H9 (cell line): ENCODE results near the gene ACSBG1. TPM values are rescaled to one million over a fixed set of nuclear protein-coding genes. Genes with fewer than 3 reads are reported as not detected.

ENCODE experiments used
- DNase-seq: peaks from one replicate; pipeline ENCODE4 v3.0.0-alpha.2; 2017
- H2AFZ ChIP-seq: one replicate; pipeline ENCODE4 v1.6.1; 2013; ENCODE audit warnings: mild to moderate bottlenecking, low read length, control low read depth, moderate library complexity
- H2AK5ac ChIP-seq: 2 replicates; pipeline ENCODE4 v1.6.1; 2013; ENCODE audit warnings: low read length, control low read depth, mixed read lengths; ENCODE audit not compliant: insufficient read length
- H2BK120ac ChIP-seq: one replicate; pipeline ENCODE4 v1.6.1; 2013; ENCODE audit warnings: low read depth, mild to moderate bottlenecking, low read length, control low read depth, inconsistent platforms; ENCODE audit not compliant: poor library complexity, severe bottlenecking
- H2BK12ac ChIP-seq: 2 replicates; pipeline ENCODE4 v1.6.1; 2013; ENCODE audit warnings: low read length, control low read depth, mixed read lengths, low read depth; ENCODE audit not compliant: insufficient read length
- H2BK15ac ChIP-seq: 2 replicates; pipeline ENCODE4 v1.6.1; 2013; ENCODE audit warnings: low read depth, low read length, control low read depth
- H2BK20ac ChIP-seq: one replicate; pipeline ENCODE4 v1.6.1; 2013; ENCODE audit warnings: low read depth, mild to moderate bottlenecking, low read length, control low read depth, inconsistent platforms; ENCODE audit not compliant: poor library complexity, severe bottlenecking
- H2BK5ac ChIP-seq: 2 replicates; pipeline ENCODE4 v1.6.1; 2013; ENCODE audit warnings: low read length, control low read depth, mixed read lengths; ENCODE audit not compliant: insufficient read length
- H3K14ac ChIP-seq: 2 replicates; pipeline ENCODE4 v1.6.1; 2013; ENCODE audit warnings: low read length, control low read depth; ENCODE audit not compliant: insufficient read depth
- H3K18ac ChIP-seq: 2 replicates; pipeline ENCODE4 v1.6.1; 2013; ENCODE audit warnings: low read depth, mild to moderate bottlenecking, mixed read lengths, low read length, control low read depth; ENCODE audit not compliant: insufficient read length
- H3K23ac ChIP-seq: 2 replicates; pipeline ENCODE4 v1.6.1; 2013; ENCODE audit warnings: low read length, control low read depth, mixed read lengths, low read depth; ENCODE audit not compliant: insufficient read length
- H3K23me2 ChIP-seq: 2 replicates; pipeline ENCODE4 v1.6.1; 2013; ENCODE audit warnings: low read depth, mild to moderate bottlenecking, mixed read lengths, low read length, control low read depth; ENCODE audit not compliant: insufficient read length, poor library complexity, severe bottlenecking
- H3K27ac ChIP-seq: 2 replicates; pipeline ENCODE4 v1.5.1; 2013; ENCODE audit warnings: low read length, control low read depth, mixed read lengths, low read depth; ENCODE audit not compliant: insufficient read length
- H3K27me3 ChIP-seq: 2 replicates; pipeline ENCODE4 v1.6.1; 2013; ENCODE audit warnings: low read length, control low read depth, inconsistent platforms; ENCODE audit not compliant: insufficient read depth
- H3K4ac ChIP-seq: 2 replicates; pipeline ENCODE4 v1.6.1; 2013; ENCODE audit warnings: low read depth, mild to moderate bottlenecking, control low read depth, inconsistent platforms, low read length, moderate library complexity
- H3K4me1 ChIP-seq: 2 replicates; pipeline ENCODE4 v1.6.1; 2013; ENCODE audit warnings: low read length, control low read depth, inconsistent platforms; ENCODE audit not compliant: insufficient read depth
- H3K4me2 ChIP-seq: 2 replicates; pipeline ENCODE4 v1.6.1; 2013; ENCODE audit warnings: low read length, control low read depth, mixed read lengths; ENCODE audit not compliant: insufficient read length, insufficient read depth
- H3K56ac ChIP-seq: 2 replicates; pipeline ENCODE4 v1.6.1; 2013; ENCODE audit warnings: low read depth, mild to moderate bottlenecking, mixed read lengths, low read length, control low read depth; ENCODE audit not compliant: insufficient read length
- H3K79me1 ChIP-seq: 2 replicates; pipeline ENCODE4 v1.6.1; 2013; ENCODE audit warnings: low read depth, mild to moderate bottlenecking, moderate library complexity, low read length, control low read depth, inconsistent platforms; ENCODE audit not compliant: insufficient read depth, poor library complexity, severe bottlenecking
- H3K79me2 ChIP-seq: 2 replicates; pipeline ENCODE4 v1.6.1; 2013; ENCODE audit warnings: low read length, control low read depth, inconsistent platforms; ENCODE audit not compliant: insufficient read depth
- H3K9ac ChIP-seq: 2 replicates; pipeline ENCODE4 v1.6.1; 2013; ENCODE audit warnings: low read length, control low read depth, mixed read lengths; ENCODE audit not compliant: insufficient read length; ENCODE audit errors: extremely low read depth
- H3K9me3 ChIP-seq: one replicate; pipeline ENCODE4 v1.6.1; 2013; ENCODE audit warnings: low read depth, low read length, inconsistent platforms; ENCODE audit not compliant: control insufficient read depth
- H3T11ph ChIP-seq: one replicate; pipeline ENCODE4 v1.6.1; 2013; ENCODE audit warnings: mild to moderate bottlenecking, low read length, control low read depth, inconsistent platforms
- H4K20me1 ChIP-seq: one replicate; pipeline ENCODE4 v1.6.1; 2013; ENCODE audit not compliant: control insufficient read depth, insufficient read length, insufficient read depth
- H4K5ac ChIP-seq: 2 replicates; pipeline ENCODE4 v1.6.1; 2013; ENCODE audit warnings: low read depth, mild to moderate bottlenecking, mixed read lengths, low read length, control low read depth; ENCODE audit not compliant: insufficient read length
- H4K8ac ChIP-seq: replicated peaks from 2 replicates; pipeline ENCODE4 v1.6.1; 2013; ENCODE audit warnings: low read length, control low read depth, mixed read lengths, low read depth; ENCODE audit not compliant: insufficient read length
- H4K91ac ChIP-seq: 2 replicates; pipeline ENCODE4 v1.6.1; 2013; ENCODE audit warnings: low read depth, mild to moderate bottlenecking, moderate library complexity, mixed read lengths, low read length, control low read depth; ENCODE audit not compliant: insufficient read length
- H3K27ac Mint-ChIP-seq, 3 experiments: 2 replicates in 2 of 3; 3 replicates in 1 of 3; pipeline ENCODE4 v1.8.0; 2020 to 2021; ENCODE audit warnings: mixed read lengths in 3 of 3, mild to moderate bottlenecking in 1 of 3, moderate library complexity in 1 of 3
- H3K27me3 Mint-ChIP-seq: 2 replicates; pipeline ENCODE4 v1.8.0; 2021; ENCODE audit warnings: low read depth, mild to moderate bottlenecking, moderate library complexity, mixed read lengths
- H3K36me3 Mint-ChIP-seq, 3 experiments: 2 replicates in 2 of 3; 3 replicates in 1 of 3; pipeline ENCODE4 v1.8.0; 2020 to 2021; ENCODE audit warnings: low read depth in 3 of 3, mixed read lengths in 3 of 3; ENCODE audit not compliant: insufficient read depth in 1 of 3
- H3K4me1 Mint-ChIP-seq, 2 experiments: 2 replicates each; pipeline ENCODE4 v1.8.0; 2020; ENCODE audit warnings: mixed read lengths in 2 of 2
- H3K4me3 Mint-ChIP-seq, 2 experiments: 2 replicates in 1 of 2; 3 replicates in 1 of 2; pipeline ENCODE4 v1.8.0; 2020 to 2021; ENCODE audit warnings: mild to moderate bottlenecking in 2 of 2, mixed read lengths in 2 of 2, moderate library complexity in 1 of 2
- H3K9me3 Mint-ChIP-seq, 2 experiments: 2 replicates in 1 of 2; 3 replicates in 1 of 2; pipeline ENCODE4 v1.8.0; 2020; ENCODE audit warnings: mild to moderate bottlenecking in 2 of 2, mixed read lengths in 2 of 2, moderate library complexity in 1 of 2
- WGBS: extraction: QIAGEN DNeasy Blood & Tissue Kit; methylation state at CpG from one replicate; pipeline ENCODE4 v1.1.7; 2013; ENCODE audit warnings: missing lambda C conversion rate, low lambda C conversion rate, mixed read lengths; ENCODE audit not compliant: insufficient read length; ENCODE audit errors: extremely low coverage; 5-methylcytosine and 5-hydroxymethylcytosine counted together
- total RNA-seq: library from RNA; stranded (reverse); gene quantifications from 2 replicates; pipeline ENCODE4 v1.2.1, GENCODE V29; 2021
- TF ChIP-seq, protein P1 (sequence below): fragments of 200-600 bp; sonication (generic); conservative IDR thresholded peaks from 3 replicates; pipeline ENCODE4 v1.8.0; 2021; ENCODE audit warnings: antibody characterized with exemption, mild to moderate bottlenecking

The ACSBG1 gene
- total RNA-seq, 1 experiment from 2014 or later = 2.2 TPM

DNA sequence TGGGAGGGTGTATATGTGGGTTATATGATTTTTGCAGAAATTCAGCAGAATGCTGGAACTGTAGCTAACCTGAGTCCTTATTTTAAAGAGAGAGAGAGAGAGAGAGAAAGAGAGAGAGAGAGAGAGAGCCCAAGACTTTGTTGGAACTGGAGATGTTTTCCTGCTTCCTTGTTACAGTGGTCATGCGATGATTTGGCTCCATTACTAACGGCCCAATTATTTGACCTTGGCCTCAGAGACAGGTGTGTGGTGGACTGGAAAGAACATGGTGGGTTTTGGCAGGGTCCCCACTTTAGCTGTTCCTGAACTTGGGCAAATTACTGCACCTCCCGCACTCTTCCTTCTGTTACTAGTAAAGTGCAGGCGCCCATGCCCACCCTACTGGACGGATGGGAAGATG, 14.8 kb upstream of the ACSBG1 start:
- no peaks in the 10 kb centered on the region for H3K79me1 ChIP-seq
- H3K9me3 ChIP-seq = no peaks in the 10 kb centered on the region
- H3K36me3 Mint-ChIP-seq = peaks cover 0 to 3% (median 0%) of the 10 kb centered on the region in 3 experiments; a peak in 3 of 7 replicates
- H2AFZ ChIP-seq = no peak overlapping the region
- no peak overlapping the region for H4K5ac ChIP-seq
- no peak overlapping the region for H2BK120ac ChIP-seq
- H3K4me1 ChIP-seq = no peaks in the 10 kb centered on the region
- no peaks in the 10 kb centered on the region for H3K27me3 ChIP-seq
- no peak overlapping the region for H4K91ac ChIP-seq
- H3K23me2 ChIP-seq = no peaks in the 10 kb centered on the region
- peaks cover 8% of the 10 kb centered on the region for H3K27me3 Mint-ChIP-seq
- no peak overlapping the region for H3K27ac ChIP-seq
- H4K20me1 ChIP-seq = no peaks in the 10 kb centered on the region
- H4K8ac ChIP-seq = no peak overlapping the region
- no peak overlapping the region for H2BK5ac ChIP-seq
- H3T11ph ChIP-seq = no peak overlapping the region
- H3K9me3 Mint-ChIP-seq = peaks cover 0 to 6% of the 10 kb centered on the region in 2 experiments; a peak in 1 of 5 replicates
- no peak overlapping the region for H3K4me3 Mint-ChIP-seq
- H3K4me2 ChIP-seq = no peak overlapping the region
- H2BK12ac ChIP-seq = no peak overlapping the region
- H3K56ac ChIP-seq = no peak overlapping the region
- H2BK15ac ChIP-seq = no peak overlapping the region
- H3K4me1 Mint-ChIP-seq = 0 out of 4 replicates have a peak, but pooled peaks cover 0 to 2% of the 10 kb centered on the region in 2 experiments
- no peaks in the 10 kb centered on the region for H3K79me2 ChIP-seq
- WGBS = no CpG with 5 or more reads among the region's 5 CpGs
- H3K27ac Mint-ChIP-seq = no peak overlapping the region
- TF ChIP-seq, protein P1, sequence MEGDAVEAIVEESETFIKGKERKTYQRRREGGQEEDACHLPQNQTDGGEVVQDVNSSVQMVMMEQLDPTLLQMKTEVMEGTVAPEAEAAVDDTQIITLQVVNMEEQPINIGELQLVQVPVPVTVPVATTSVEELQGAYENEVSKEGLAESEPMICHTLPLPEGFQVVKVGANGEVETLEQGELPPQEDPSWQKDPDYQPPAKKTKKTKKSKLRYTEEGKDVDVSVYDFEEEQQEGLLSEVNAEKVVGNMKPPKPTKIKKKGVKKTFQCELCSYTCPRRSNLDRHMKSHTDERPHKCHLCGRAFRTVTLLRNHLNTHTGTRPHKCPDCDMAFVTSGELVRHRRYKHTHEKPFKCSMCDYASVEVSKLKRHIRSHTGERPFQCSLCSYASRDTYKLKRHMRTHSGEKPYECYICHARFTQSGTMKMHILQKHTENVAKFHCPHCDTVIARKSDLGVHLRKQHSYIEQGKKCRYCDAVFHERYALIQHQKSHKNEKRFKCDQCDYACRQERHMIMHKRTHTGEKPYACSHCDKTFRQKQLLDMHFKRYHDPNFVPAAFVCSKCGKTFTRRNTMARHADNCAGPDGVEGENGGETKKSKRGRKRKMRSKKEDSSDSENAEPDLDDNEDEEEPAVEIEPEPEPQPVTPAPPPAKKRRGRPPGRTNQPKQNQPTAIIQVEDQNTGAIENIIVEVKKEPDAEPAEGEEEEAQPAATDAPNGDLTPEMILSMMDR = no peak
- H3K14ac ChIP-seq = no peak overlapping the region
- no peak overlapping the region for H3K23ac ChIP-seq
- H3K18ac ChIP-seq = no peak overlapping the region
- H3K9ac ChIP-seq = no peak overlapping the region
- H3K4ac ChIP-seq = no peak overlapping the region
- DNase-seq = no peak
- H2AK5ac ChIP-seq = no peak overlapping the region
- H2BK20ac ChIP-seq = no peak overlapping the region
